Activated CD4-positive, alpha-beta T cell treated with anti-CD3 and anti-CD28 coated beads for 24 hours (primary cell): Measurements from ENCODE around the gene CCNG2.

Experiments
- DNase-seq, 2 donors: peaks; one replicate each; pipeline ENCODE4 v3.0.0-alpha.2; 2020; ENCODE audit warnings: low read depth in 2 of 2

The CCNG2 gene

DNA sequence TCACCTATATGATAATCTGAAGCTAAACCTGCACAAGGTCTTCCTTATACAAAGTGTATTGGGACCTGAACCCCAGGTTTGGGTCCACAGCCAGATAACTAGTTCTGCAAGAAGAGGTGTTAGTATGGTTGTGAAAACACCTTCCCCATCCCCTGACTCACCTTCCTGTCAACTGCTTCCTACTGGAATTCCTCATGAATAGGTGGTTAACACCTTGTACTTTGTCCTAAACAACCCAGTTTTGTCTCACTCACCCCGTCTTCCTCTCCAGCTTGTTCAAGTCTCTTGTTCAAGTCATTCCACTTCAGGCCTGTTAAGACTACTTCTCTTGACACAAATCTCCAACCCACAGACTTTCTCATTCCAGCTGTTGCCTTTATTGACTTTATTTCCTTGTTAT is 45.5 kb downstream of the CCNG2 start:
- no peak for DNase-seq

DNA sequence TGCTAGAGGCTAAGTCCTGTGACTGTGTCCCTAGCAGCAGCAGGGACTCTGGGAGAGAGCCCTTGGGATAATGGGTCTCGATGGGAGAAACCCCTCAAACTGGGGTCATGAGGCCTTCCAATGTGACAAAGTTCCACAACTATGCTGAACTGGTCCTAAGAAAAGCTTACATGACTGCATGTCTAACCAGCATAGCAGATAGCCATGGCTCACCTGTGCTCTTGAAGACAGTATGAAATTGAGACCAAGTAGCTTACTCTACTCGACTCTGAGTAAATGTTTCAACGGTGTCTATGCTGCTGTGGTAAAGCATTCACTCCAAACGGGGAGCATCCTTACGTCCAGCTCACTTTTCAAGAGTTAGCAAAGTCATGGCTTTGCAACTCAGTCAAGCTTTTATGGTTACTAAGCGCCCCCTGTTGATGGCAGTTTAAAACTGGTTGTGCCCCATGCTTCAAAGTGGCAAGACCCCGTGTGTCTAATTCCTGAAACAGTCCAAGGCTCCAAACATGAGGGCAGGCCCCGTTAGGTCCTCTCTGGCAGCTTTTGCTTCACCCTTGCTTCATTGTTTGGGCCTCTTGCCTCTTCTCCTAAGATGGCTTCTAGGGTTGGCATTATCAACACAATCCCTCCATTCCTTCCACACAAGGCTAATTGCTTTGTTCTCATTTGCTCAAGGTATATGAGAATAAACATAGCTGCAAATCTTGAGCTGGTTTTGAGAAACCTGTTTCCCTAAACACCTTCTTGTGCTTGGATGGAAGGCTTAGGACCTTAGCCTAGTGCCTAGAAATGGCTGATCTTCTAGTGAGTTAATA is 46.6 kb downstream of the CCNG2 start:
- DNase-seq: peak; percentile 32 to 60

DNA sequence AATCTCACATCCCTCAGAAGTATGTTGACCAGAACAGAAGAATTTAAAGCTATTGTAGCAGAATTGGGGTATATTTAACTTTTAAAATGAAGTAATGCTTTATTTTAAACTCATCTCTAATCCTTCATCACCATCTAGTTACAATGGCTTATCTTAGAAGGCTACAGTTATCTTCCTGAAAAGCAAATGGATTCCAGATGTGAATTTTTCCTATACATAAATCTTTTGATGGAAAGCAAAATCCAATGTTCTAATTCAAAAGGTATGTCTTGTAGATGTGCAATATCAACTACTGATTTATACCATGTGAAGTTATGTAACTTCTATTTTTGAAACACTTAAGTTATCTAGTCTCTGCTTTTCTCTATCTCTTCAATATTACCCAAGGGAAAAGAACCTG is 47.6 kb downstream of the CCNG2 start:
- no peak for DNase-seq

DNA sequence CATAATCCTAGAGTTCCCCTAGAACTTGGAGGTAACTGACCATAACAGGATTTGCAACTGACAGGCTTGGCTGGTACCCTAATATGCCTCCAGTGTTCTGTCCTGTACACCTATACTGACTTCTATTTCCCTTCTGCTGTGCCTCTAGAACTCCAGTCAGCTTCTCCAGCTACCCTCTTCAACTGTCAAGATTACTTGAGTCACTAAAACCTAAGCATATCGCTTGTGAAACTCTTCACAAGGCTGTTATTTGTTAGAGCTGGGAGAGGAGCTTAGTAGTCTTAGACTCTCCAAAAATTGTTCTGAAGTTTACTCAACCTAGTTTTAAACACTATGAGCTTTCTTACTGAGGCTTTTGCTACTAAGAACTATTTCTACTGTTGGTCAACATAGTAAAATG is 52.0 kb downstream of the CCNG2 start:
- no peak for DNase-seq

GRCh38 chr4:77209936-77210335 is 52.9 kb downstream of the CCNG2 start:
- no peak for DNase-seq

DNA sequence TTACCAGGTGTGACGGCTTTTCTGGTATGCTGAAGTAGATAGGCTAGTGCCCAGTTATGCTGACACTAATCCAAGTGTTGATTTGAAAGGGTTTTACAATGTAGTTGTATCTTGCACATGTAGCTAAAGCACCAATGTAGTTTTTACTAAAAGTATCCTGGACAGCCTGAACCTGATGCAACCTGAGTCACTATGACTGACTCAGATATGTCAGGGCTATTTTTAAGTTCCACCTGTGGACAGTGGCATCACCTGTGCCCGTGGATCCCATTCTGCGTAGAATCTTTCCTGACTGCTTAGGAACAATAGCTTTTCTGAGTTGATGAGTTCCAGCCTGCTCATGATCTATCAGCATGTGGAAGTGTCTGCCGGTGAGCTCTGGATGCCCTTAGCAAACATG is 58.1 kb downstream of the CCNG2 start:
- DNase-seq: no peak

DNA sequence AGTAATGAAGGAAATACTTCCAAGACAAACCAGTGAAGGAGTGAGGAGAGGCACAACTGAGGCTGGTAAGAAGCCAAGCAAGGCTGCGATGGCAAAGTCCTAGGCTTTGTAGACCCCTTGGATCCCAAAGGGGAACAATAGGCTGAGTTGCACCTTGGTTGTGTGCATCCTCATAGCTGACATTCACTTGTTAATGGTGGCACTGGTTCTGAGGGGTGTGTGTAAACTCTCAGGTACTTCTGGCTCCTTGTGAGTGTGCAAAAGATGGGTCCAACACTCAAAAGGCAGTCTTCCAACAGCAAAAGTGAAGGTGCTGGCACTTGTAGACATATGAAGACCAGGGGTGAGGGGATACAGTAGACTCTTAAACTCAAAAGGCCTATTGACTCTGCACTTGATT is 60.5 kb downstream of the CCNG2 start:
- no peak for DNase-seq

GRCh38 chr4:77219266-77219665 is 62.3 kb downstream of the CCNG2 start:
- no peak for DNase-seq
